Activated T-helper 1 cell treated with anti-CD3 and anti-CD28 coated beads, Interleukin-2, amount 50 U/mL, for 16 hours (primary cell): Measurements from ENCODE around the gene ABCB6.

ENCODE experiments used
- DNase-seq, 2 donors: peaks; one replicate each; pipeline ENCODE4 v3.0.0-alpha.2; 2020; ENCODE audit warnings: low read depth in 1 of 2, low spot score in 1 of 2

ABCB6 gene

GRCh38 chr2:219245899-219246230, 27.1 kb upstream of the ABCB6 start:
- DNase-seq, result no peak

- peak; percentile 83 to 85 for DNase-seq
Observed at GRCh38 chr2:219245148-219245898, 26.6 kb upstream of the ABCB6 start, which contains the start of the genes GLB1L and STK16. Gene GLB1L (minus strand): TSS chr2:219245444. CDS start chr2:219243573, 1,871 bp downstream. Gene STK16 (plus strand): TSS chr2:219245479. CDS start chr2:219246000, 521 bp downstream.

- DNase-seq, result no peak
Observed at GRCh38 chr2:219244789-219245147, 26.0 kb upstream of the ABCB6 start.

DNA sequence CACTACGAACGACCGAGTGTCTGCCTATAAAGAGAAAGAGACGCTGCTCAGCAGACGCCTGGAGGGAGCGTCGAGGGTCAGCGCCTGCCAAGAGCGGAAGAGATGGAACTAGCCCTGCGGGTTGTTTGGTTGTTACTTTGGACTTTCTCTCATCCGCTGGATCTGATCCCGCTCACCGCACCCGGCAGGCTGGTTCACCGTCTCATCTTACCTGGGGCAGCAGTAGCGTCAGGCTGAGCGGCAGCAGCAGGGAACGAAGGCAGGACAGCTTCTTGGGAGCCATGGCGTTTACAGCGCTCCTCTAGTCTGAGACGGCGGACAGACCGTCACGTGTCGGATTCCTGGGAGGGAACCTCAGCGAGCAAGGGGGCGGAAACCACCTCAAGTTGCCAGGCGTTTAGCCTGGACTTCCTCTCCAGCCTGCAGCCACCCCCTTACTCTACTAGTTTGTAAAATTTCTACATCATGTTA, 24.6 kb upstream of the ABCB6 start:
- no peak for DNase-seq

DNA sequence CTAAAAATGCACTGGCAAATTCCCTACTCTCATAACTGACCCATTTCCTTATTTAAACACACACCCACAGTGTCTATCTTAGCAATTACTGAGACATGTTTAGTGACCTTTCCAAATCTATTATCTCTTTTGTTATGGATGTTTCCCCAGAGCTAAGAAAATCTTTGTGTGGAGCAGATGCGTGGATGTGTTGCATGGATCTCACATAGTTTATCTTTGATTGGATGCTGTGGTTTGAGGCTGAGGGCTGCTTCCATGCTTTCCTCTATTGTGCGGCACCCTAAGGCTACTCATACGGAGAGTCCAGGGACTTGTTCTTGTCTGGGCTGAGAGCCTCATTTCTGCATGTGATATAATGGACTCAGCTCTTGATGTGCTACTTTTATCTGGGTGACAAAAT, 15.6 kb upstream of the ABCB6 start:
- DNase-seq, result no peak

- peak in 1 of 2 donors; percentile 27 for DNase-seq
Observed at GRCh38 chr2:219230059-219230540, 11.3 kb upstream of the ABCB6 start.

DNA sequence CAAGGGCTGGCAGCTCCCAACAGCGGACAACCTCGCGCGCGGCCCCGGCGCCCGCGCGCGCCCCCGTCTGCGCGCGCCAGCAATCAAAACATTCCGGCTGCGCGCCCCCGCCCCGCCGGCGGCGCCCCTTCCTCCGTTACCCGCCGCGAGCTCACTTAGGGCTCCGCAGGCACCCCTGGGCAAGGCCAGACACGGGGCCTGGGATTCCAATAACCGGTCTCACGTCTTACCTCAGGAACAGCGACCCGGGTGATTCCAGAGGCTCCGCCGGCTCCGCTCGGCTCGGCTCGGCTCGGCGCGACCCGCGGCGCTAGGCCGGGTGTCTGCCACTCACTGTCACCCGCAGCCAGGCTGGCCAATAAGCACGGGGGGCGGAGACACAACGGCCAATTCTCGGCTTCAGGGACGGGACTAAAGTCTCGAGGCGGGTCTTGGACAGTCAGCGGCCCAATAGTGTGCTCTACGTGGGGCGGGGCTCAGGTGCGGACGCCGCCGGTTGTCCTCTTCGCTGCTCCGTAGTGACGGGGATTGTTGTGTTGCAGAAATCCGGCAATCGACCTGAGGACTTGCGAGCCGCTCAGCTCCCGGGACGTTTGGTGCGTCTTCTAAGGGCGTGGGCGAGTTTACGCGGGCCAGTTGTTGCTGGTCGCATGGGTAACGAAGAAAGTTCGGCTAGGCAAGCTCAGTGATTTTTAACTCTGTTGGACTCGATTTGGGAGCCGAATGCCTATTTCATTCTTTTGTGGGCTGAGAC, 10.7 kb upstream of the ABCB6 start, which contains the start of the genes ANKZF1 and ATG9A:
Gene ANKZF1 (plus strand): TSS at position 502 of the 754 bp plus-strand sequence. CDS start 452 bp downstream, outside the sequence.
Gene ATG9A (minus strand): TSS at position 332 of the 754 bp plus-strand sequence. CDS start 1,612 bp downstream, outside the sequence.
- peak; percentile 95 to 96 for DNase-seq

GRCh38 chr2:219228911-219229304, 10.2 kb upstream of the ABCB6 start:
- DNase-seq, result no peak

- no peak for DNase-seq
Observed at GRCh38 chr2:219228041-219228910, 9.5 kb upstream of the ABCB6 start.

DNA sequence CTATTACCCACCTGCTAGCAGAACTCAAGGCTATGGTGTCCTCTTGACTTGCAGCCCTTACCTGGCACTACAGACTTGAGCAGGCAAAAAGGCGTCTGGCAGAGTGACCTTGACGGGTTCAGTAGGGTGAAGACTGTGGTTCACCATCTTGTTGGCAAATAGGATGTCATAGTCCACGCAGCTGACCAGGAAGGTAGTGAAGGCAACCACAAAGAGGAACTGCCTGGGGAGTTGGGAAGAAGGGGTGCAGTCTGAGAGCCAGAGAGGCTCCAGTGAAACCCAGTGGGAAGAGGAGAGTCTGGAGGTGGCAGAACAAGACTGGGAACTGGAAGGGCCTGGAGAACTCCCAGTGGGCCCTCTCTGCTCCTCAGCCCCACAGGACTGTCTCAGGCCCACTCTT, 6.6 kb upstream of the ABCB6 start:
- DNase-seq, result no peak

DNA sequence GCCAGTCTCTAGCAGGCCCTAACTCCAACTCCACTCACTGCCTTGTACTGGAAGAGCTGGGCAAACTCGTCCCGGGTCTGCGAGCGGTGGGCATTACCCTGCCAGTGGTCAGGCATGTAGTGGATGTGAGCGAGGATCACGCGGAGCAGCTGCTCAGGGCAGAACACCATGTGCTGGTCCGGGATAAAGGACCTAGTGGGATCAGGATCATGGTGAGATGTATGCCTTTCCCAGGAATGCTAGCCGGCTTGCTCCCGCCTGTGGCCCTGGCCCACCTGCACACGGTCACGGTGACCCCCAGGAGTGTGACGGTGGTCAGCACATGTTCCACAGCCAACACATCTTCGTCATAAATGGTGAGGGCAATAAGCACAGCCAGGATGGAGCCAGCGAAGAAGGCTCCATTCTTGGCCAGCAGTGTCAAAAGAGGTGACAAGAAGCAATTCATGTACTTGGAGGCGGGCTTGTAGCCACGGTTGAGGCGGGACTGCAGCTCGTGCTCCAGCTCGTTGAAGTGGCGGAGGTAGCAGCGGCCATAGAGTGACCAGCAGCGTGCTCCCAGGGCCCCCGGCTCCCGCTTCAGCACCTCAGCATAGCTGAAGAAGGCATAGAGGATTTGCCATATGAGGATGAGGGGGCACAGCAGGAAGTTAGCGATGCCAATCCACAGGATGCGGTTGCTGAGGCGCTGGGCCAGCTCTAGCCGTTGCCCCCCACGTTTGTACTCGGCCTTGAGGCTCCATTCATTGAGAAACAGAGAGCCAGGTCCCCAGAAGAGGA, 5.3 kb upstream of the ABCB6 start:
- no peak for DNase-seq

DNA sequence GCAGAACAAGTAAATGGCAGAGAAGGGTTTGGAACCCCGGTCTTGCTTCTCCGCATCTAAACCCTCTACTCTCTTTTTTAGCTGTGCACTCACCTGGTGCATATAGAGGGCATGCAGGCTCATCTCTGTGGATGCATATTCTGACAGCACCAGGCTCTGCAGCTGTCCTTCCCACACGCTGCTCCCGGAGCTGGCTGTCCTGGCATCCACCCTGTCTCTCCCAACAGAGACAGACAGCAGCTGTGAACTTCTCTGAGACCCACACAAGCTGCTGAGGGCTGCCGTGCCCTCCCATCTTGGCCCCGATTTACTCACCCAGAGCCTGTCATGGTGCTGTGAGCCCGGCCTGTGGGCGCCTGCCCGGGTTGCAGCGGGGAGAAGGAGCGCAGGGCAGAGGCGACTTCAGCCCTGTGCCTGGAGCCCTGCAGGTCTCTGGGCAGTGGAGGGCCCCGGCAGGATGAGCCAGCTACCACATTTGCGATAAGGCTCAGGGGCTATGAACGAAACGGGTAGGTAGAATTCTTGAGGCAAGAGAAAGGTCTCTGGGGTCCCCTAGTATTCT, 3.3 kb upstream of the ABCB6 start:
- no peak for DNase-seq

DNA sequence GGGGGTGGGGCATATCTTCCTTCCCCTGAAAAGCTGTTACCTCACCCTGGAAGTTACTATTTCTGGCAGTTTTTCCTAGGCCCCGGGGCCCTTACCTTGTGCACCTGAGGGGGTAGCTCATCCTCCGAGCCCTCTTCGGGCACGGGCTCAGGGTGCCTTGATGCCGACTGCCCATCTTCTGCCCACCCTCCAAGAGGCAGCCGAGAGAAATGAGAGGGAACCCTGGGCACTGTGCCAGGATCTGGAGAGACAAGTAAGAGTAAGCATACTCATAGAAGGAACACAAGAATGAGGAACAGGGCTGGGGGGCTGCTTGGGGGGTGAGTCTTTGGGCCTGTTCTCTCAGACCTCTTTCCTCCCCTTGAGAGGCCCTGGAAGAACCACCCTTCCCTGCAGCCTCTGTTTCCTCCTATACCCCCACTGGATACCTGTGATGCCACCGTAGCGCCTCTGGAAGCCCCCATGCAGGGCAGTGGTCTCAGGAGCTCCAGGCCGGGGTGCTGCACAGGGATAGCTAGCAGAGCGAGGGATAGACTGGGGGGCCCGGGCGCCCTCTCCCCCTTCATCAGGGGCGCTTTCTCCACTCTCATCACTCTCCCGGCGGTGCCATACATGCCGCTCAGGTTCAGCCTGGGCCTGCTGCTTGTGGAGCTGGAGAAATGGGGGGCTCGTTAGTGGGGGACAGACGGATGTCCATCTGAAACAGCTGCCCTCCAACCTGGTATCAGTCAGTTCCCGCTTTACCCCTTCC, 2.1 kb upstream of the ABCB6 start:
- no peak for DNase-seq

DNA sequence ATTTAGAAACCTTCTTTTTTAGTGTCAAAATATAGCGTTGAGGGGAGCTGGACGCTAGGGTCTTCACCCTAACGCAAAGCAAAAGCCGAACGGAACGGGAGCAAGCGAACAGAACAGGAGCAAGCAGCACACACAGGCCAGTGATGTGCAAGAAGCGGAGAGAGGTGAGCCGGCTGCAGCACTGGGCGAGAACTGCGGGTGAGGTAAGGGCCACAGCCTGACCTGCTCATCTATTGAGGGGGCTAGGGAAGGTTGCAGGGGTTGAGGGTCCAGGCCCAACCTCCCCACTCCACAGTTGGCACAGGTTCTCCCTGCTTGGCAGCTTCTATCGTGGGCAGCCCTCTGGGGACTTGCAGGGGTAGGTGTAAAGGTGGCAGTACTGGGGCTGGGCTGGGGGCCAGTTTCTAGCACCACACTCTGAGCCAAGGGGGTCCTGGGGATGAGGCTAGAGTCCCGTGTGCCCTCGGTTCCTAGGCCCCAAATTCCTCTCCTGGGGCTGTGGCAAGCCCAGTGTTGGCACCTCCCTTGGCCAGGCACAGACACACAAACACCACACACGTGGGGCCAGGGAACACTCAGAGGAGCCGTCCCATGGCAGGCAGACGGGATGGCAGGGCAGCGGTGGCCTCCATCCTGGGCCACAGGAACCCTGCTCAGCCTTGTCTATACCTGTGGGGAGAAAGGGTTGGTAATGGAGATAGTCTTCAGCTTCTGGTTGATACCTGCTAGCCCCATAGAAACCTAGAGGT, 1.2 kb upstream of the ABCB6 start:
- no peak for DNase-seq

DNA sequence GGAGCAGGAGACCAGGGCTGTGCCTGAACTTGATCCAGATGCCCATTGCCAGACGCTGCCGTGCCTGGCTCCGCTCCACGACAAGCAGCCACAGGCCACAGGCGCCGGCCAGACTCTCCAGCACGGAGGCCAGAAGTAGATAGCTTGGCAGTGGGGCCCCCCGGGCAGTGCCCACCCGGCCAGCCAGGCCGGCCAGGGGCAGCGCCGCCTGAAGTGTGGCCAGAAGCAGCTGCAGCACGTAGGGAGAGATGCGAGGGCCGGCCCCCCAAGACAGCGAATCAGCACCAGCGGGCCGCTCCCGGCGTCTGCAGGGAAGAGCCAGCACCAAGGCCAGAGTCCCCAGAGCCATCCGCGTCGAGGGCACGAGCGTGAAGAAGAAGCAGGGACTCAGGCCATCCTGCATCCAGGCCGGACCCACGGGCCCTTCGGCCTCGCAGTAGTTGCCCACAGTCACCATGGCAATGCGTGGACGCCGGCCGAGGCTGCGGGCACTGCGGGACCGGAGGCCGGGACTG, 484 bp downstream of the ABCB6 start:
- no peak for DNase-seq

DNA sequence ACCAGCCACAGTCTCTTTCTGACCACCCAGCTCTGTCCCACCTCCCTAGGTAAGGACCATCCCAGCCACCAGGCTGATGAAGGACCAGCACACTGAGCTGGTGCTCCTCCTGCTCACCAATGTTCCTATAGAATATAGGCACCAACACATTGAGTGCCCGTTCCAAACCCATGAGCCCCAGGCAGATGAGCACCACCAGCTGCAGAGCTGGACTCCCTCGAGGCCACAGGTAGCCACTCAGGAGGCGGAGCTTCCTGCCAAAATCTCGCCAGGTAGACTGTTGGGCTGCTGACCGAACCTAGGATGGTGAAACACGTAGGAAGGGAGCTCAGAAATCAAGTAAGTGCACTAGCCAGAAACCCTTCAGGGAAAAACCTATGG, 2.2 kb downstream of the ABCB6 start:
- no peak for DNase-seq

GRCh38 chr2:219215871-219216534, 2.8 kb downstream of the ABCB6 start:
- no peak for DNase-seq

- DNase-seq, result no peak
Observed at GRCh38 chr2:219214786-219215185, 4.0 kb downstream of the ABCB6 start.
